Measurements from ENCODE around the gene USP47. TPM values are rescaled to one million over a fixed set of nuclear protein-coding genes. Genes with fewer than 3 reads are reported as not detected.

Gene USP47
- total and polyA plus RNA-seq, 2 experiments from 2014 or later: 16.3 to 36.7 TPM

DNA sequence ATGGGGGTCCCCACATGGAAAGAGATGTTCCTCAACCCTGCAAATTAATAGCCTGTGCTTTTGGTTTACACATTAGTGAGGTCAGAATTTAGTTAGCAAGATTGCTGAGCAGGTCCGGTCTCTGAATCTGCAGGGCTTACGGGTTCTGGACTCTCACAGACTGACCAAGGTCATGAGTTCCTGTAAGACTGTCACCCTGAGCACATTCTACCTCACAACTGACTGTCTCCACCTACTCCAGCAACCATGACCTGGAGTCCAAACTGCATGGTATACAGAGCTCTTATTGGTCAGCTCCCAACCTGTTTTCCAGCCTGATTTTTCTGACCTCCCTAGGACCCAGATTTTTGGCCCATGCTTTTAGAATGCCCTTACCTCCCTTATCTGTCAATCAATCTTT is 138.4 kb downstream of the USP47 start:
- no peaks in the 10 kb centered on the region for H3K9me3 Mint-ChIP-seq
- no peaks in the 10 kb centered on the region for H3K79me2 ChIP-seq (replicated peaks; ENCODE audit: insufficient read depth)
- TF ChIP-seq NANOG (IDR thresholded peaks at IDR 0.05; ENCODE audit: borderline replicate concordance) (no peak), ZNF331 (CRISPR knock-in tag; IDR thresholded peaks at IDR 0.05; ENCODE audit: low read depth) (no peak), EZH2phosphoT487 (IDR thresholded peaks at IDR 0.05; ENCODE audit: unreplicated experiment) (no peak), CREB1 (CRISPR knock-in tag; IDR thresholded peaks at IDR 0.05; ENCODE audit: low read depth) (no peak), JUNB (IDR thresholded peaks at IDR 0.05; ENCODE audit: unreplicated experiment) (no peak), ZNF114 (CRISPR knock-in tag; IDR thresholded peaks at IDR 0.05) (no peak), POLR2AphosphoS5 (IDR thresholded peaks at IDR 0.05; ENCODE audit: low read depth) (no peak), EZH2 (IDR thresholded peaks at IDR 0.05; ENCODE audit: low read depth, unreplicated experiment) (no peak), STAT1 (IDR thresholded peaks at IDR 0.05; ENCODE audit: unreplicated experiment) (no peak)
- TF ChIP-seq, protein P1, sequence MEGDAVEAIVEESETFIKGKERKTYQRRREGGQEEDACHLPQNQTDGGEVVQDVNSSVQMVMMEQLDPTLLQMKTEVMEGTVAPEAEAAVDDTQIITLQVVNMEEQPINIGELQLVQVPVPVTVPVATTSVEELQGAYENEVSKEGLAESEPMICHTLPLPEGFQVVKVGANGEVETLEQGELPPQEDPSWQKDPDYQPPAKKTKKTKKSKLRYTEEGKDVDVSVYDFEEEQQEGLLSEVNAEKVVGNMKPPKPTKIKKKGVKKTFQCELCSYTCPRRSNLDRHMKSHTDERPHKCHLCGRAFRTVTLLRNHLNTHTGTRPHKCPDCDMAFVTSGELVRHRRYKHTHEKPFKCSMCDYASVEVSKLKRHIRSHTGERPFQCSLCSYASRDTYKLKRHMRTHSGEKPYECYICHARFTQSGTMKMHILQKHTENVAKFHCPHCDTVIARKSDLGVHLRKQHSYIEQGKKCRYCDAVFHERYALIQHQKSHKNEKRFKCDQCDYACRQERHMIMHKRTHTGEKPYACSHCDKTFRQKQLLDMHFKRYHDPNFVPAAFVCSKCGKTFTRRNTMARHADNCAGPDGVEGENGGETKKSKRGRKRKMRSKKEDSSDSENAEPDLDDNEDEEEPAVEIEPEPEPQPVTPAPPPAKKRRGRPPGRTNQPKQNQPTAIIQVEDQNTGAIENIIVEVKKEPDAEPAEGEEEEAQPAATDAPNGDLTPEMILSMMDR (conservative IDR thresholded peaks at IDR 0.05; ENCODE audit: low read depth in 2 of 2): no peak
- TF ChIP-seq, protein P2, sequence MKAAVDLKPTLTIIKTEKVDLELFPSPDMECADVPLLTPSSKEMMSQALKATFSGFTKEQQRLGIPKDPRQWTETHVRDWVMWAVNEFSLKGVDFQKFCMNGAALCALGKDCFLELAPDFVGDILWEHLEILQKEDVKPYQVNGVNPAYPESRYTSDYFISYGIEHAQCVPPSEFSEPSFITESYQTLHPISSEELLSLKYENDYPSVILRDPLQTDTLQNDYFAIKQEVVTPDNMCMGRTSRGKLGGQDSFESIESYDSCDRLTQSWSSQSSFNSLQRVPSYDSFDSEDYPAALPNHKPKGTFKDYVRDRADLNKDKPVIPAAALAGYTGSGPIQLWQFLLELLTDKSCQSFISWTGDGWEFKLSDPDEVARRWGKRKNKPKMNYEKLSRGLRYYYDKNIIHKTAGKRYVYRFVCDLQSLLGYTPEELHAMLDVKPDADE (IDR thresholded peaks at IDR 0.05): no peak
- TF ChIP-seq, protein P3, sequence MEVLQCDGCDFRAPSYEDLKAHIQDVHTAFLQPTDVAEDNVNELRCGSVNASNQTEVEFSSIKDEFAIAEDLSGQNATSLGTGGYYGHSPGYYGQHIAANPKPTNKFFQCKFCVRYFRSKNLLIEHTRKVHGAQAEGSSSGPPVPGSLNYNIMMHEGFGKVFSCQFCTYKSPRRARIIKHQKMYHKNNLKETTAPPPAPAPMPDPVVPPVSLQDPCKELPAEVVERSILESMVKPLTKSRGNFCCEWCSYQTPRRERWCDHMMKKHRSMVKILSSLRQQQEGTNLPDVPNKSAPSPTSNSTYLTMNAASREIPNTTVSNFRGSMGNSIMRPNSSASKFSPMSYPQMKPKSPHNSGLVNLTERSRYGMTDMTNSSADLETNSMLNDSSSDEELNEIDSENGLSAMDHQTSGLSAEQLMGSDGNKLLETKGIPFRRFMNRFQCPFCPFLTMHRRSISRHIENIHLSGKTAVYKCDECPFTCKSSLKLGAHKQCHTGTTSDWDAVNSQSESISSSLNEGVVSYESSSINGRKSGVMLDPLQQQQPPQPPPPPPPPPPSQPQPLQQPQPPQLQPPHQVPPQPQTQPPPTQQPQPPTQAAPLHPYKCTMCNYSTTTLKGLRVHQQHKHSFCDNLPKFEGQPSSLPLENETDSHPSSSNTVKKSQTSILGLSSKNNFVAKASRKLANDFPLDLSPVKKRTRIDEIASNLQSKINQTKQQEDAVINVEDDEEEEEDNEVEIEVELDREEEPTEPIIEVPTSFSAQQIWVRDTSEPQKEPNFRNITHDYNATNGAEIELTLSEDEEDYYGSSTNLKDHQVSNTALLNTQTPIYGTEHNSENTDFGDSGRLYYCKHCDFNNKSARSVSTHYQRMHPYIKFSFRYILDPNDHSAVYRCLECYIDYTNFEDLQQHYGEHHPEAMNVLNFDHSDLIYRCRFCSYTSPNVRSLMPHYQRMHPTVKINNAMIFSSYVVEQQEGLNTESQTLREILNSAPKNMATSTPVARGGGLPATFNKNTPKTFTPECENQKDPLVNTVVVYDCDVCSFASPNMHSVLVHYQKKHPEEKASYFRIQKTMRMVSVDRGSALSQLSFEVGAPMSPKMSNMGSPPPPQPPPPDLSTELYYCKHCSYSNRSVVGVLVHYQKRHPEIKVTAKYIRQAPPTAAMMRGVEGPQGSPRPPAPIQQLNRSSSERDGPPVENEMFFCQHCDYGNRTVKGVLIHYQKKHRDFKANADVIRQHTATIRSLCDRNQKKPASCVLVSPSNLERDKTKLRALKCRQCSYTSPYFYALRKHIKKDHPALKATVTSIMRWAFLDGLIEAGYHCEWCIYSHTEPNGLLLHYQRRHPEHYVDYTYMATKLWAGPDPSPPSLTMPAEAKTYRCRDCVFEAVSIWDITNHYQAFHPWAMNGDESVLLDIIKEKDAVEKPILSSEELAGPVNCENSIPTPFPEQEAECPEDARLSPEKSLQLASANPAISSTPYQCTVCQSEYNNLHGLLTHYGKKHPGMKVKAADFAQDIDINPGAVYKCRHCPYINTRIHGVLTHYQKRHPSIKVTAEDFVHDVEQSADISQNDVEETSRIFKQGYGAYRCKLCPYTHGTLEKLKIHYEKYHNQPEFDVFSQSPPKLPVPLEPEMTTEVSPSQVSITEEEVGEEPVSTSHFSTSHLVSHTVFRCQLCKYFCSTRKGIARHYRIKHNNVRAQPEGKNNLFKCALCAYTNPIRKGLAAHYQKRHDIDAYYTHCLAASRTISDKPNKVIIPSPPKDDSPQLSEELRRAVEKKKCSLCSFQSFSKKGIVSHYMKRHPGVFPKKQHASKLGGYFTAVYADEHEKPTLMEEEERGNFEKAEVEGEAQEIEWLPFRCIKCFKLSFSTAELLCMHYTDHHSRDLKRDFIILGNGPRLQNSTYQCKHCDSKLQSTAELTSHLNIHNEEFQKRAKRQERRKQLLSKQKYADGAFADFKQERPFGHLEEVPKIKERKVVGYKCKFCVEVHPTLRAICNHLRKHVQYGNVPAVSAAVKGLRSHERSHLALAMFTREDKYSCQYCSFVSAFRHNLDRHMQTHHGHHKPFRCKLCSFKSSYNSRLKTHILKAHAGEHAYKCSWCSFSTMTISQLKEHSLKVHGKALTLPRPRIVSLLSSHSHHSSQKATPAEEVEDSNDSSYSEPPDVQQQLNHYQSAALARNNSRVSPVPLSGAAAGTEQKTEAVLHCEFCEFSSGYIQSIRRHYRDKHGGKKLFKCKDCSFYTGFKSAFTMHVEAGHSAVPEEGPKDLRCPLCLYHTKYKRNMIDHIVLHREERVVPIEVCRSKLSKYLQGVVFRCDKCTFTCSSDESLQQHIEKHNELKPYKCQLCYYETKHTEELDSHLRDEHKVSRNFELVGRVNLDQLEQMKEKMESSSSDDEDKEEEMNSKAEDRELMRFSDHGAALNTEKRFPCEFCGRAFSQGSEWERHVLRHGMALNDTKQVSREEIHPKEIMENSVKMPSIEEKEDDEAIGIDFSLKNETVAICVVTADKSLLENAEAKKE (CRISPR knock-in tag; IDR thresholded peaks at IDR 0.05): no peak
- TF ChIP-seq, protein P4, sequence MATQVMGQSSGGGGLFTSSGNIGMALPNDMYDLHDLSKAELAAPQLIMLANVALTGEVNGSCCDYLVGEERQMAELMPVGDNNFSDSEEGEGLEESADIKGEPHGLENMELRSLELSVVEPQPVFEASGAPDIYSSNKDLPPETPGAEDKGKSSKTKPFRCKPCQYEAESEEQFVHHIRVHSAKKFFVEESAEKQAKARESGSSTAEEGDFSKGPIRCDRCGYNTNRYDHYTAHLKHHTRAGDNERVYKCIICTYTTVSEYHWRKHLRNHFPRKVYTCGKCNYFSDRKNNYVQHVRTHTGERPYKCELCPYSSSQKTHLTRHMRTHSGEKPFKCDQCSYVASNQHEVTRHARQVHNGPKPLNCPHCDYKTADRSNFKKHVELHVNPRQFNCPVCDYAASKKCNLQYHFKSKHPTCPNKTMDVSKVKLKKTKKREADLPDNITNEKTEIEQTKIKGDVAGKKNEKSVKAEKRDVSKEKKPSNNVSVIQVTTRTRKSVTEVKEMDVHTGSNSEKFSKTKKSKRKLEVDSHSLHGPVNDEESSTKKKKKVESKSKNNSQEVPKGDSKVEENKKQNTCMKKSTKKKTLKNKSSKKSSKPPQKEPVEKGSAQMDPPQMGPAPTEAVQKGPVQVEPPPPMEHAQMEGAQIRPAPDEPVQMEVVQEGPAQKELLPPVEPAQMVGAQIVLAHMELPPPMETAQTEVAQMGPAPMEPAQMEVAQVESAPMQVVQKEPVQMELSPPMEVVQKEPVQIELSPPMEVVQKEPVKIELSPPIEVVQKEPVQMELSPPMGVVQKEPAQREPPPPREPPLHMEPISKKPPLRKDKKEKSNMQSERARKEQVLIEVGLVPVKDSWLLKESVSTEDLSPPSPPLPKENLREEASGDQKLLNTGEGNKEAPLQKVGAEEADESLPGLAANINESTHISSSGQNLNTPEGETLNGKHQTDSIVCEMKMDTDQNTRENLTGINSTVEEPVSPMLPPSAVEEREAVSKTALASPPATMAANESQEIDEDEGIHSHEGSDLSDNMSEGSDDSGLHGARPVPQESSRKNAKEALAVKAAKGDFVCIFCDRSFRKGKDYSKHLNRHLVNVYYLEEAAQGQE (IDR thresholded peaks at IDR 0.05; ENCODE audit: unreplicated experiment): no peak
- no peaks in the 10 kb centered on the region for H4K20me1 ChIP-seq (replicated peaks; ENCODE audit: insufficient read depth)
- H3F3A ChIP-seq (replicated peaks; ENCODE audit: low read depth): no peaks in the 10 kb centered on the region
- H3K9me2 ChIP-seq (ENCODE audit: insufficient read depth): no peaks in the 10 kb centered on the region
- H3K4me2 ChIP-seq: no peak overlapping the region
- H3K4me3 Mint-ChIP-seq: no peak overlapping the region
- no peaks in the 10 kb centered on the region for H3K27me3 ChIP-seq (ENCODE audit: insufficient read depth)
- H3K27ac Mint-ChIP-seq: no peak overlapping the region; the same call in 1 of the 2 replicates
- H3K4me3 ChIP-seq: no peak overlapping the region
- peaks cover 17% of the 10 kb centered on the region; the same call in 1 of the 2 replicates for H3K4me1 ChIP-seq (ENCODE audit: insufficient read depth)
- DNase-seq (ENCODE audit: low spot score): no peak
- ATAC-seq: no peak
- H3K4me1 Mint-ChIP-seq: peaks cover 23% of the 10 kb centered on the region
- H3K27ac ChIP-seq (ENCODE audit: low read depth): no peak overlapping the region
- no peaks in the 10 kb centered on the region for H3K36me3 ChIP-seq (ENCODE audit: insufficient read depth)
- H3K36me3 Mint-ChIP-seq (ENCODE audit: low read depth): peaks cover 7% of the 10 kb centered on the region; the same call in 2 of the 3 replicates
- H3K27me3 Mint-ChIP-seq (ENCODE audit: insufficient read depth, low read depth, poor library complexity): peaks cover 3% of the 10 kb centered on the region
- no peak overlapping the region for H2AFZ ChIP-seq
